Measurements from ENCODE around the gene ZDHHC23.

GRCh38 chr3:113946831-113947230, 982 bp upstream of the ZDHHC23 start:
- no peak for TF ChIP-seq CTCF (IDR thresholded peaks at IDR 0.05)
- TF ChIP-seq POLR2A (IDR thresholded peaks at IDR 0.05) = no peak

Measured in adrenal gland (tissue), 5 donors.